Measurements from ENCODE around the gene RALGPS2.

- no peak for TF ChIP-seq CTCF (IDR thresholded peaks at IDR 0.05)
- TF ChIP-seq EZH2 (IDR thresholded peaks at IDR 0.05): no peak
- TF ChIP-seq EZH2phosphoT487 (IDR thresholded peaks at IDR 0.05): no peak
These were observed 15.9 kb downstream of the RALGPS2 start for GRCh38 chr1:178740924-178741323.

Measured in neural progenitor cell (in vitro differentiated cells).